GM12865 (cell line): ENCODE results near the gene GPAT2.
"Not testable (repeated sequence)": the region's sequence is repeated elsewhere in the genome, so short reads cannot be mapped to it uniquely, and the experiment has no call there.

ENCODE experiments used
- DNase-seq: peaks from one replicate; pipeline ENCODE4 v3.0.0; 2010; ENCODE audit warnings: low read depth
- H3K4me3 ChIP-seq: 2 replicates; pipeline ENCODE4 v1.5.1; 2011; ENCODE audit warnings: mild to moderate bottlenecking, low read depth, low read length, control low read depth
- CTCF ChIP-seq: IDR thresholded peaks from 2 replicates; pipeline ENCODE4 v1.5.1; 2011; ENCODE audit warnings: low read length, control low read depth, low read depth, inconsistent platforms; ENCODE audit not compliant: insufficient read depth; ENCODE audit errors: missing control alignments

GPAT2 gene

GRCh38 chr2:96011129-96011455 lies 23.6 kb downstream of the GPAT2 start:
- DNase-seq: peak; percentile 22
- H3K4me3 ChIP-seq: peak overlapping the region; percentile 47
- peak; percentile 15 for TF ChIP-seq CTCF

GRCh38 chr2:96010320-96011128 lies 24.2 kb downstream of the GPAT2 start:
- peak; percentile 87 for DNase-seq
- peak overlapping the region; percentile 58 for H3K4me3 ChIP-seq

GRCh38 chr2:96009833-96010232 lies 24.9 kb downstream of the GPAT2 start:
- peak overlapping the region; percentile 58 for H3K4me3 ChIP-seq
- not testable (repeated sequence) for DNase-seq

GRCh38 chr2:96008051-96008450 lies 26.7 kb downstream of the GPAT2 start:
- not testable (repeated sequence) for DNase-seq, H3K4me3 ChIP-seq

GRCh38 chr2:96006248-96006647 lies 28.5 kb downstream of the GPAT2 start:
- not testable (repeated sequence) for DNase-seq, H3K4me3 ChIP-seq

GRCh38 chr2:95992520-95993272 lies 42.0 kb downstream of the GPAT2 start:
- TF ChIP-seq CTCF: peak; percentile 54
- DNase-seq: peak; percentile 39
- peak overlapping the region; percentile 53 for H3K4me3 ChIP-seq

GRCh38 chr2:95992102-95992501 lies 42.6 kb downstream of the GPAT2 start:
- not testable (repeated sequence) for DNase-seq
- H3K4me3 ChIP-seq: peak overlapping the region; percentile 53

- H3K4me3 ChIP-seq: peak within 1 kb of the TSS; percentile 62
- DNase-seq: peak; percentile 62
Observed at GRCh38 chr2:95991351-95992094, 43.2 kb downstream of the GPAT2 start, which contains the start of gene ANKRD36C. Gene ANKRD36C, minus strand, starts transcription at chr2:95991824. Its CDS starts 116 bp downstream, at chr2:95991708.

- DNase-seq: not testable (repeated sequence)
- peak overlapping the region; percentile 49 for H3K4me3 ChIP-seq
Observed at GRCh38 chr2:95990884-95991283, 43.8 kb downstream of the GPAT2 start.
